Stimulated activated CD4-positive, alpha-beta T cell treated with anti-CD3 and anti-CD28 coated beads, Interleukin-4, amount 100 ng/mL, for 48 hours (primary cell): ENCODE results near the gene ASB10.

Experiments used
- DNase-seq, 2 donors: peaks; one replicate each; pipeline ENCODE4 v3.0.0-alpha.2; 2020; ENCODE audit warnings: low read depth in 2 of 2

Gene ASB10

DNA sequence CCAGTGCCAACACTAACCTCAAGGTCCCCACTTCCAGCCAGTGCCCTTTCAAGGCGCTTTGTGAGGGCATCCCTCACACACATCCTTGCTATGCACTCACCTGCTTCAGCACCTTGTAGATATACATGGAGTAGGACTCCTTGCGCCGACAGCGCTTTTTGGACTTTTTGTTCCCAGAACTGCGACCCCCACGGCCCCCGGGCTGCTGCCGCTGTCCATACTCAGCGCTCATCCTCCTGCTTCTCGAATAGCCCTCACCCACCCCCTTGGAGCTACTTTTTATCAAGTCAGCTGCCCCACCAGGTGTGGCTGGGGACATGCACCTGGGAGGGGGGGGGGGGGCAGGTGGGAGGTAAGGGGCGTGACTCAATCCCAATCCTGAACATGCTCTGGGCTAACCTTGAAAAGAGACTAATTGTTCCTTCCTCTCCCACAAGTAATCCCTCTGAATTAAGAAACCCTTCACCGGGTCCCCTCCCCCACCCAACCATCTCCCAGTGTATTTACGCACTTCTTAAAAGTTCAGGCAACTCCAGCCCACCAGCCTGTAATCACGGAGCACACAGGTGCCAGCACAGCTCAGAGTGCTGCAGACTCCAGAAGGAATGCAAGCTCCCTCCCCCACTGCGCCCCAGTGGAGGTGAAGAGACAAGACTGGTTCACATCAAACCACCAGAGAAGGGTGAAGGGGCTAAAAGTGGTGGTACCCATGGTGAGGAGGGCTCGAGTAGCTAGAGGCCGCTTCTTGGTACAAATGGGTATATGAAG is 23.2 kb upstream of the ASB10 start, which contains the start of gene H2BK1:
TSS of gene H2BK1 (minus strand) at position 402 of the 768 bp plus-strand sequence. CDS start at position 232, 170 bp downstream.
- no peak for DNase-seq

DNA sequence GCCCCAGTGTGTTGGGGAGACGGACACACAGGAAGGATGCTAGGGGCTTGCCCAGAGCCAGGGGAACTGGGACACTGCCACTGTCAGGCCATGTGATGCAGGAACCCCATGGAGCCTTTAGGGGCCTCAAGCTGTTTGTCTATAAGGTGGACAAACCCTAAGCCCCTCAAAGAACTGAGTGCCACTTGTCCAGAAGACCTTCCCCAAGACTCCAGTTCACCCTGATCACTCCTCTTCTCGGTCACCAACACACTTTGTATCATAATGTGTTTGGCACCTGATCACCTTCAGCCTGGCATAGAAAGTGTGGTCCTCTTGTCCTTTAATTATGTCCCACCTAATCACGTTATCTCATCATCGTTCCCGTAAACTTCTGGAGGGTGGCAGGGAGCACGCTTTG is 22.5 kb upstream of the ASB10 start:
- DNase-seq, result no peak

DNA sequence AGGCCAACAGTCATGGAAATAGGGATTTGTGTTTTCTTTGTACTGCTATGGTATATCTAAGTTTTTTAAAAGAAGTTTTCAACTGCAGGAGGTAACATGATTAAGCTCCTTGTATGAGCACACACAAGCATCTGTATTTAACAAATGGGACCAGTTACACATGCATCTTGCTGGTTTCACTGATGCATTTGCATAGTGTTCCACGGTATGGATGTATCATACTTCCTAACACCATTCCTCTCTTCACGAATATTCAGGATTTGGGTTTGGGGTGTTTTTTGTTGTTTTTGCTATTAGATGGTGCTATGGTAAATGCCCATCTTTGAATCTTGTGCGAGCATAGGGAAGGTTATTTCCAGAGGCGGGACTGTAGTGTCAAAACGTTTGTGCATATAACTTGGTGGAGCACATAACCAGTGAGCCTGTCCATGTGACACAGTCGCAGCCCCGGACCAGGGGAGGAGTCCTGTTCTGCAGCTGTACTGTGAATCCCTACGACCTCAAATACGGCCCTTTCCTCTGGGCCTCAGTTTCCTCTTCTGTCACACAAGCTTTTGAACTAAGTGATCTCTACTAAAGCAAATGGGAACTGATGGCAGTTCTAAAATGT is 21.3 kb upstream of the ASB10 start:
- DNase-seq, result no peak

DNA sequence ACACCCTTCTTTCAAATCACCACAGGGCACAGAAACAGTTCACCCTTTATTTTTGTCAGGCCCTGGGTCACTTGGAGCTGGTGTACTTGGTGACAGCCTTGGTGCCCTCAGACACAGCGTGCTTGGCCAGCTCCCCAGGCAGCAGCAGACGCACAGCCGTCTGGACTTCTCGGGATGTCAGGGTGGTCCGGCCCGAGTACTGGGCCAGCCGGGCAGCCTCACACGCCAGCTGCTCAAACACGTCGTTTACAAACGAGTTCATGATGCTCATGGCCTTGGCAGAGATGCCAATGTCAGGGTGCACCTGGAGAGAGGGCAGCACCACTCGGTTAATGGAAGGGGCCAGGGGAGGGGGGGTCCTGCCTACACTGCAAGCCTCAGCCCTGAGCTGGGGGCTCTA is 20.8 kb upstream of the ASB10 start:
- no peak for DNase-seq

DNA sequence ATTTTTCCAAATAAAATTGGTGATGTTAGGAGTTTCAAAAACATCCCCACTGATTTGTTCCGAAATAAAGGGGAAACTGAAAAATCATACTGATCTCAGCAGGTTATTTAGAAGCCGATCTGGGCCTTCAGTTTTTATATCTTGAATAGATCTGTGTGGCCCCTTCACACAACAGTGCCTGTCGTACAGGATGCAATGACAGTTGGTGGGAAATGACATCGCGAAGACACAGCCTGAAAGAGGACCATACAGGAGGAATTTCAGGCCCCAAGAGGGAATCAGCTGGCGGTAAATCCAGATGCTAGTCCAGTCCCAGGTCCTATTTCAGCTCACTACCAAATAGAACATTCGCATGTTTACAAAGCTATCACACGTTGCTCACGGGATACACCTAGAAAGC is 20.3 kb upstream of the ASB10 start:
- DNase-seq, result no peak

DNA sequence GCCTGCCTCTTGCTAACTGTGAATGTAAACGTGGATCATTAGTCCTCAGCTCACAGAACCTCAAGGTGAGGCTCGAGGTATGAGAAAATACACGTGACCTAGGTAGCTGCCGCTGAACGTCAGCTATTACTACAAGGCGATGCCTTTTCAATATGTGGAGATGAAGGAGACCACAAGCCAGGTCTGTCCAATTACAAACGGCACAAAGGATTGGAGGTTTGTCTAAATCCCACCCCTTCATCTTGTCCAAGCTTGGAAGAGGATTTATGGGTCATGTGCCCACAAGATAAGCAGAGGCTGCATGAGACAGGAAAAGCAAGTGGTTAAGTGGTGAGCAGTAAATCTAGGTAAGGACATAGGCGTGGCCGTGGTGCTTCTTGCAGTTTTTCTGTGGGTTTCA is 19.9 kb upstream of the ASB10 start:
- DNase-seq, result no peak

DNA sequence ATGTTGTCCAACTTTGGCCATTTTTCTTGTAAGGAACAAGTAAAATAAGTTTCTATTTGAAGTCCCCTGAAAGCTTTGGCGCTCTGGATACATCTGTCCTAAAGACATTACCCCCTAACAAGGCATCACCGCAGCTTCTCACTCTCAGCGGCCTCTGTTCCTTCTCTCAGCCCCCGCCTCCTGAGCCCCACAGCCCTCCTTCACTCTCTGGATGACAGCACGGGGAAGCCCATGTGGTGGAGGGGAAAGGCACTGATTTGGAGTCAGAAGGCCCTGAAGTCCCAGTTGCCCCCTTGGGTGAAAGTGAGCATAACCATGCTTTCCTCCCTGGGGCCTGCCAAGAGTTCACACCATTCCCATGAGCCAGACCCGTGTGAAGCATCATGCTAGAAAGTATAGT is 18.7 kb upstream of the ASB10 start:
- DNase-seq, result no peak

DNA sequence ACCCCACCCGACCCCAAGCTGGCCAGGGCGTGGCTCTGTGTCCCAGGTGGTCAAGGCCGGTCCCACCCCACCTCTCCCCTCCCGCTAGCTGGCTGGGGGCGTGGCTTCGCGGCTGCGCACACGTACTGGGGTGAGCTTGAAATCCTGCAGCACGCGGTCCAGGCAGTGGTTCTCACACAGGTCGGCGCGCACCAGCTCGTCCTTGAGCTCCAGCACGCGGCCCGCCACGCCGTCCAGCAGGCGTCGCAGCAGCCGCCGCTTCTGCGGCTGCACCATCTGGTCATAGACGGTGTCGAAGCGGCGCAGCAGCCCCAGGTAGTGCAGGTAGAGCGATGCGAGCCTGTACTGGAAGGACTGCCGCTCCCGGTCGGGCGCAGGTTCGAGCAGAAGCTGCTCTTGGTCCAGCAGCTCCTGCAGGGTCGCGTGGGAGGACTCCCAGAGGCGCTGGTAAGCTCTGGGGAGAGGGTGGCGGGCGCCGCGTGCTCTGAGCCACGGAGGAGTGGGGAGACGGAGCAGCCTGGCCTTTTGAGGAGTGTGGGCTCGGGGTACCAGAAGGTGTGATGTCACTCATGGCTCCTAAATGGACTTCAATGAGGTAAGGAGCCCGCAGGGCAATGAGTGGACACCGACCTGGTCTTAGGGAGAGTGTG is 17.5 kb upstream of the ASB10 start:
- DNase-seq, result no peak

DNA sequence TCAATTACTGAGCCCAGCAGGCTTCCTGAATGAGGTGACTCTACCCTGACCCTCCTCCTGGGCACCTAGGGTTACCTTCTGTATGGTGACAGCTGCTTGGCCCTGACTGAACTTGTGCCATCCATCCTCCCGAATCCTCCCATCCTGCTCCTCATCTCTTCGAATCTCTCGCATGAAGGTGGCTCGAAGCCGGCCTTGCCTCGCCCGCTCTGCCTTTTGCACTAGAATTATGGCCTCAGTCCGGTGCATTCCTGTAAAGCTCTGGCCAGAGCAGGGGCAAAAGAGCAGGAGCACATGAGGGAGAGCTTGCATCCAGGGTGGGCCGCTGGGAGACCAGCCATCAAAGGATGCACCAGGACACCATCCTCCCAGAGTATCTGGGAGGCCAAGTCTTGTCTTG is 15.8 kb upstream of the ASB10 start:
- no peak for DNase-seq

DNA sequence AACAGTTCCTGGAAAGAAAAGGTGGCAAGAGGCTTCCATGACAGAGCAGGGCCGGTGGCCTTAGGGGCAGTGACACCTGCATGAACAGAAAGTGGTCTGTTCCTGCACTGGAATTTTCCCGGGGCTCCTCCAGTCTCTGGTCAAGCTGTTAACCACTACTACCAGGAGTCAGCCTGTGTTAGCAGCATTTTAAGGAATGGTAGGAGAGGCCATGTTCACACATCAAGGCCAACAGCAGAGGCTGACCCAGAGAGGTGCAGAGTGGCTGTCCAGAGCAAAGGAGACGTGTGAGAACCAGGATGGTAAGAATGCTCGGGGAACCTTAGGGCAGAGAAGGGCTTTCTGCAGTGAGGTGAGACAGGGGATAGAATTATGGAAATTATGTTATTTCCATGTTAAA is 14.7 kb upstream of the ASB10 start:
- DNase-seq, result no peak

DNA sequence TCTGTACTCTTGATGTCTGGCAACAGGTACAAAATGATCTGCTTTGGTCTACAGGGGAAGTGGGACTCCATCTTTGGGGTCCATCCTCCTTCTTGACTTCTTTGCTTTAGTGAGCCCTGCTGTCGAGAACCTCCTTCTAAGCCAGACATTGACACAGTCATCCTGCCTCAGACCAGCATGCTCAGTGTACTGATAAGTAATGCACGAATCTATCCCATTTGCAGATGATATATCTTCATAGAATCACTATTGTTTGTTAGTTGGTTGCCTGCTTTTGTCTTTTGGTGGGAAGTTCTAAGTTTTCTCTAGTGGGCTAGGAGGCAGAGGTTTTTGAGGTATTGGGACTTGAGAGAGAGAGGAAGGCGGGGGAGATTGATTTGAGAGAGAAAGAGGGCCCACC is 14.3 kb upstream of the ASB10 start:
- no peak for DNase-seq

DNA sequence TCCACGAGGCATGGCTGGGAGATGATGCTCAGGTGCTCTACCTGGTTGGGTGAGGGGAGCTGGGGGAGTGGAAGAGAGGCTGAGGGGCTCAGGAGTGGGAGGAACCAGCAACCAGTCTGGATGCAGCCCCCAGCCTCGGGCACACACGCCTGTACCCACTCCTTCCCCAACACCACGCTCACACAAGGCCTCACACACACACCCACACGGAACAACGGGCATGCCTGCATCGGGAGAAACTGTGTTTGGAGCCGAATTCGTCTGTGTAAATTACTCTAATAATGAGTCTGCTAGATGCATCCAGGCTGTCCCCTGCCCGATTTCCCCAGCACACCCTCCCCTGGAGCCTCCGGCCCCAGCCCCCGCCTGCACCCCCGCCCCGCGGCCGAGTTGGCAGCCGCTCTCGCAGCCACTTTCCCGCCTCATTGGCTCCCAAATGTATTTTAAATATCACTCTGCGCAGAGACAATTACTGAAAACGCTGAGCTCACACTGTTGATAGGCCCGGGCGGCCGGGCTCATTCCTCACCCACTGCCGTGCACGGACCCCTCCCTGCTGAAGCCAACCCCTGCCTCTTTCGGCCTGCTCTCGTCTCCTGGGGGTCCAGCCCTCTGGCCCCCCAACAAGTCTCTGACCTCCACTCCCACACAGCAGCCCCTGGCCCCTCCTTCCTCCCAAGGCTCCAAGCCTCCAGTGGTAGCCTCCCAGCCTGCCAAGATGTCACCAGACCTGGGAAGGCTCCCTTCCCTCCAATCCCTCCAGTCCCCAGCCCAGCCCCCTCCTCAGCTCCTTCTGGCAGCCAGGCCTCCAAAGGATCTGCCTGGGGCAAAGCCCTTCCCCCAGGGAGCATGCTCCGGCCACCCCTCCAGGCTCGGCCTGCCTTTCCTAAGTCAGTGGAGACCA is 12.1 kb upstream of the ASB10 start:
- no peak for DNase-seq

DNA sequence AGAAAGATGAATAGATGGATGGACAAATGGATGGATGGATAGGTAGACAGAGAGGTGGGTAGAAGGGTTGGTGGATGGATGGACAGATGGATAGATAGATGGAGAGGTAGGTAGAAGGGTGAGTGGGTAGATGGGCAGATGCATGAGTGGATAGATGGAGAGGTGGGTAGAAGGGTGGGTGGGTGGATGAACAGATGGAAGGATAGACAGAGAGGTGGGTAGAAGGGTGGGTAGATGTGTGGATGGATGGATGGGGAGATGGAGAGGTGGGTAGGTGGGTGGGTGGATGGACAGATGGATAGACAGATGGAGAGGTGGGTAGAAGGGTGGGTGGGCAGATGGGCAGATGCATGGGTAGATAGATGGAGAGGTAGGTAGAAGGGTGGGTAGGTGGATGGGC is 10.9 kb upstream of the ASB10 start:
- no peak for DNase-seq

DNA sequence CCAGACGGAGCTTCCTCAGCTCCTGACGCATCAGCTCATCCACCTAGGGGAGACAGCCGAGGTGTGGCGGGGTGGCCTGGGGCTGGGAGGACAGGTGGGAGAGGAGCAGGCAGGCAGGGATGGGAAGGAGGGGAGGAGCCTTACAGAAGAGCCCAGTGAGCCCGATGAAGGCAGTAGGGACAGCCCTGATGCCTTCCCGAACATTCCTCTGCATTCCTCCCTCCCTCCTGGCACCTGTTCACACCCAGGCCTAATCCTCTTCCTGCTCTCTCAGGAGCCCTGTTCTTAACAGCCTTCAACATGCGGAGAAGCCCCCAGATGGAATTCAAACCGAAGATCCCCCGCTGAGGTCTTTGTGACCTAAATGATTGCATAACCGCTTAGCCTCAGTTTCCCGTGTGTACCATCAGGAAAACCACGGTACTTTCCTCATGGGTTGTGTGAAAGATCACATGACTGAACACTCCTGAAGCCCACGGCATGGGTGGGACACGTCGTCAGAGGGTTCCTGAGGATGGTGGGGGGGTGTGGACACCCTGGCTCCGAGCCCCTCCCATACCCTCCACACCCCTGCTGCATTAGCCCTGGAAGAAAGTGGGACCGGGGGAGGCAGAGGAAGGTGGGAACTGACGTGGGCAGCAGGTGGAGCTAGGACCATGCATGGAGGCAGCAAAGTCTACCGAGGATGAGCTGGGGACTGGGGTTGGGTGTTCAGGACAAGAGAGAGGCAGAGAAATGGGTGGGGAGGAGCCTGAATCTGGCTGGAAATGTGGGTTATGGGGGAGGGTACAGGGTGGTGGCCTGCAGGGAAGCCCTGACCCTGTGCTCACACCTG is 8.8 kb upstream of the ASB10 start:
- DNase-seq, result no peak

DNA sequence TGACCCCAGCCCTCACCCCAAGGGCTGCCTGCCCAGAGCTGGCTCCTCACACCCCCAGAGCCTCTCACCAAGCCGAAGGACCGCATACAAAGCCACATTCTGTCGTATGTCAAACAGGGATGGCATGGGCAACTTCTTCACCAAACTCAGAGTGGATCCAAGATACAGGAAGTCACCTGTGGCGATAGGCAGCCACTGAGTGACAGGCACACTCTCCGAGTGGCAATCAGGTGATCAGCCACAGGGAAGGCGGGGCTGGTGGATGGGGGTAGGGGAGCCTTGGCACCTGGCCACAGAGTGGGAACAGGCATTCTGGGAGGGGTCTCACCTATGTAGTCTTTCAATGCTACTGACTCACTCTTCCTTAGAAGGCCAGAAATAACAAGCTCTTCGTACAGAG is 7.1 kb upstream of the ASB10 start:
- DNase-seq, result no peak

DNA sequence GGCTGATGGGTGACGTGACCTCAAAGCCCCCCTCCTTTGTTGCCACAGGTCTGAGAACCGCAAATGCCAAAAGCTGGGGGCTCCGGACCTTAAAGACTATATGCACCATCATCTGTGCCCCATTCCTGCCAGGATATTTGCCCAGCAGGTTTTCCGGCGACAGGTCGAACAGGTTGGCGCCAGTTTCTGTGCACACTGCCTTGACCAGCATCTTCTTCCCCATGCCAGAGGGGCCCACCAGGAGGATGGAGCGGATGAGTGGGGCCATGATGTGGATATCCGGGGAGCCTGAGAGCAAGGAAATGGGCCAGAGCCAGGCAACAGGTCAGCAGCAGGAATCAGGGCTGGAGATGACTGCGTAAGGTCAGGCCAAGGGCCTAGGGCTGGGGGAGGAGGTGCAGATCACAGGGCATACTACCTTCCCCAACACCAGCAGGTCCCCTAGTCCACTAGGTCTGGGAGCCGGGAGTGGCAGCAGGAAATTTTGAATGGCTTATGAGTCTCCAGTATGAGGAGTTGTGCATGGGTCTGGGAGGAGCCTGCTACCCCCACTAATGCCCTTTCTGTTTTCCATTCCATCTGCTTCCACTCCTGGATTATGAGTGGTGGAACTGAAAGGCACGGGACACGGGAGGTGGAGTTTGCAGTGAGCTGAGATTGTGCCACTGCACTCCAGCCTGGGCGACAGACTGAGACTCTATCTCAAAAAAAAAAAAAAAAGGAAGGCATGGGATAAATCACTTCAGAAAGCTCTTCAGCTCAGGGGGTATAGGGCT is 6.3 kb upstream of the ASB10 start:
- DNase-seq, result no peak

DNA sequence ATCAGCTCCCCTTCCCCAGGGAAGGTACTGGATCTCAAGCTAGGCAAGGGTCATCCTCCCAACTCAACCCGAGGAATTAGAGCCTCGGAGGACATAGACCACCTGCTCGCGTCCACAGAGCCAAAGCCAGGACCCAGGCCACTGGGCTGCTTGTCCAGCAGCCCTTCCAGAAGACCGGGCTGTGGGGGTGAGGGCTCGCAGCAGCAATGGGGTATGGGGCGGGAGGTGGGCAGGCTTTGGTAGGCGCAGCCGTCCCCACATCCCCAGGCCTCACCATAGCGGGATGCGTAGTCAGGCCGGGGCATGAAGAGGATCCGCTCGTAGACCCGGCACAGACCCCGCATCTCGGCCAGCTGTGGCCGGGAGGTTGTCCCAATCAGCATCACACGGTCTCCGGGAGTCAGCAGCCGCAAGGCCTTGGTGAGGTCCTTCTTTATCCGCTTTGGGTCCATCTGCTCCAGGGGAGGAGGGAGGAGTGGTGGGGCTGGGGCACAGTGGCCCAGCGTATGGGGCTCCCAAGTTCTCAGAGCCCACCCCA is 5.0 kb upstream of the ASB10 start:
- DNase-seq, result no peak

DNA sequence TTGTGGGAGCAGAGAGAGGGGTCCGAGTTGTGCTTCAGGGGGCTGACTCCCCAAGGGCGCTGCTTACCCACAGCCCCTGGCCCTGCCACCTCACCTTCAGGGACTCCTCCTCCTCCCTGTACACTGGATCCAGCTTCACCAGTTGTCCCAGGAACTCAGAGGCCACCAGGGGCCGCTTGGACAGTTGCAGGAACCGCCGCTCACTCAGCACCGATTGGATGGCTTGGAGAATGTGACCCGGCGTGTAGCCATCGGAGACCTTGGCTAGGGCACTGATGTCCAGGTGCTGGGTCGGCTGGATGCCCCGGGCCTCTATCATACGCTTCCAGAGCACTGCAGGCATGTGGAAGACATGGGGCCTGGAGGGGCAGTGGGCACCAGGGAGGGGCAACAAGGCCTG is 4.5 kb upstream of the ASB10 start:
- no peak for DNase-seq

DNA sequence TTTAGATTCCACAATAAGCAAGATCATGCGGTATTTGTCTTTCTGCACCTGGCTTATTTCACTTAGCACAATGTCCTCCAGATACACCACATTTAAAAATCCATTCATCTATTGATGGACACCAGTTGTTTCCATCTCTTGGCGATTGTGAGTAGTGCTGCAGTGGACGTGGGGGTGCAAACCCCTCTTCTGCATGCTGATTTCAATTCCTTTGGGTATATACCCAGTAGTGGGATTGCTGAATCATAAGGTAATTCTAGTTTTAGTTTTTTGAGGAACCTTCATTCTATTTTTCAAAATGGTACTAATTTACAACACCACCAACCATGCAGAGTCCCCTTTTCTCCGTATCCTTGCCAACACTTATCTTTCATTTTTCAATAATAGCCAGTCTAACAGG is 2.0 kb upstream of the ASB10 start:
- no peak for DNase-seq

DNA sequence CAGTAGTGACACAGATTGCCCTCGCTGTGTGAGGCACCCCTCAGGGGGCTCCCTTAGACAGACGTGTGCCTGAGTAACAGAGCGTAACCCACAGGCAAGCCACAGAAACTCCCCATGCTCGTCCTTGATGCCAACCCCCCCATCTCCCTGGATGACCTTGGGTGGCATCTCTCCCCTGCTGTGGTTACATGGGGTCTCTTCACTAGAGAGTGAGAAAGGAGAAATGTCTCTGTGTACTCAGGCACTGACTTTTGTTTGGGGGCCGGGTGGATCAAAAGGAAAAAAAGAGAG is 1.1 kb upstream of the ASB10 start:
- DNase-seq, result no peak
